Measurements from ENCODE around the gene SMTNL2.
A peak's percentile ranks its signal among the peaks of the same experiment; 100 is the strongest.
"Not testable (repeated sequence)": the region's sequence is repeated elsewhere in the genome, so short reads cannot be mapped to it uniquely, and the experiment has no call there.

The SMTNL2 gene

GRCh38 chr17:4605826-4606225 is 21.5 kb downstream of the SMTNL2 start:
- peak; percentile 56 for DNase-seq

DNA sequence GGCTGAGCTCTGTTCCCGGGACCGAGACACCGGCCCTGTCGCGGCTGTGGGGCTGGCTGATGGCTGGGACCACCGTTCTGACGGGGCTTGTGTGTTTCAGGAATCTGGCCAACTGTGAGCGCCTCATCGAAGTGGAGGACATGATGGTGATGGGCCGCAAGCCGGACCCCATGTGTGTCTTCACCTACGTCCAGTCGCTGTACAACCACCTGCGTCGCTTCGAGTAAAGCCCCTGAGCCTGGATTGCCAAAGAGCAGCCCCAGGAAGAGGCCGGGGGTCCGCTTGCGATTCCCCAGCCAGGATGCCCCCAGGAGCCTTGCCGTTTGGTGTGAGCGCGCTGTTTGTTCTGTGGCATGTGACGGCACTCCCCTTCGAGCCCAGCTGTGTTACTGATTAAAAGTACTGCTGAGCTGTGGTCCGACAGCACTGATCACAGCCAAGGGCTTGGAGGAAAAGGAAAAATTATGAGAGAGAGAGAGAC is 23.0 kb downstream of the SMTNL2 start:
- no peak for DNase-seq

- DNase-seq, result peak; percentile 67
Measured at GRCh38 chr17:4607773-4608187, 23.5 kb downstream of the SMTNL2 start.

DNA sequence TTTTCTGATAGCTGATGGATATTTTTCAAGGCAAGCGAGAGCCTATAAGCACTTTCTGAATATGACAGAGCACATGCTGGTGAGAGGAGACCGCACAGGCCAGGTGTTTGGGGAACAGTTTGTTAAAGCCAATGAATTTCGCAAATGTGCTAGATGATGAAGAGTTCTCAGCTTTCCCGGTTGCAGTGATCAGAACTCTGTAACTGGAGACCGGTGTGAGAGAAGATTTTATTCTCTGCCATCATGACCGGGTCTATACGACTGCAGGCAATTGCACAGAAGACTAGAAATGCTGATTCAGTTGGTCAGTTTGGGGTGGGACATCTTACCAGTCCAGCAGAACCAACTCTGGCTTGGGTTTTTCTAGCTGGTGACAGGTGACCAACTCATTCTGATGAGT is 25.4 kb downstream of the SMTNL2 start:
- DNase-seq, result no peak

DNA sequence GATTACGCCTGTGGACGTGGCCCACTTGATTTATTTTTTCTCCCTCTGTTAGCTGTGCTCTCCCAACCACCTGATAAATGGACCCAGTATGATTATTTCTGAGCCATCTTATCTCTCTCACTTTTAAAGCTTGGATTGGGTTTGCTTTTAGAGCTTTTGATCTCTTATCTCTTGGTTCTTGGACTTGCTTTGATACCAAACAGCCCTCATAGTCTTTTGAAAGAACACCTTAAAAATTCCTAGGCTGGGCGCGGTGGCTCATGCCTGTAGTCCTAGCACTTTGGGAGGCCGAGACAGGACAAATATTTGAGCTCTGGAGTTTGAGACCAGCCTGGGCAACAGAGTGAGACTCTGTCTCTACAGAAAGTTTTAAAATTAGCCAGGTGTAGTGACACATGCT is 25.8 kb downstream of the SMTNL2 start:
- DNase-seq, result no peak

DNA sequence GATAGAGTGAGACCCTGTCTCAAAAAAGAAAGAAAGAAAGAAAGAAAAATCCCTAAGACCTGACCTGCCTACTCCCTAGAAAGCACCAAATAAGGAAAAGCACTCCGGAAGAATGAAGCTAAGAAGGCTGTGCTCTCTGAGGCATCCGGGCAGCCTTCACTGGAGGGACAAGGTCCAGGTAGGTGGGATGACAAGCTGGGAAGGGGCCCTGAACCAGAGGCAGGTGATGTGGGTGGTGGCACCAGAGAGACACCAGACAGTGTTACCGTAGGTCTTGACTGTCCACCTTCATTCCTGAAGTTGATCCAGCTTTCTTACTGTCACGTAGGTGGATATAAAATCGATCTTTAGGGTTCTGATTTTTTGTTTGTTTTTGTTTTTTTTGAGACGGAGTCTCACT is 26.3 kb downstream of the SMTNL2 start:
- DNase-seq, result no peak

DNA sequence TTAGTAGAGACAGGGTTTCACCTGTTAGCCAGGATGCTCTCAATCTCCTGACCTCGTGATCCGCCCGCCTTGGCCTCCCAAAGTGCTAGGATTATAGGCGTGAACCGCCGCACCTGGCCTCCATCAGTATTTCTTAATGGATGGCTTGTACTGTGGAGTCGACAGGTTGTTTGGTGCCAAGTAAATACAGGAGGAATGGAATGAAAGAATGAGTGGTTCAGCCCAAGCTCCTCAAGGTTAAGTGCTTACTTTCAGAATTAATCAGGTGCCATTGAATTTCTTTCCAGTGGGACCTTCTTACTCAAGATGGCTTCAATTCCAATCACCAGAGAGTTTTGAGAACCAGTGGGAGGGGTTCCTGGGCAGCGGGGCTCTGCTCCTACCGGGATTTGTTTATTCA is 32.1 kb downstream of the SMTNL2 start:
- DNase-seq, result no peak

GRCh38 chr17:4617090-4617489 is 32.8 kb downstream of the SMTNL2 start:
- no peak for DNase-seq

DNA sequence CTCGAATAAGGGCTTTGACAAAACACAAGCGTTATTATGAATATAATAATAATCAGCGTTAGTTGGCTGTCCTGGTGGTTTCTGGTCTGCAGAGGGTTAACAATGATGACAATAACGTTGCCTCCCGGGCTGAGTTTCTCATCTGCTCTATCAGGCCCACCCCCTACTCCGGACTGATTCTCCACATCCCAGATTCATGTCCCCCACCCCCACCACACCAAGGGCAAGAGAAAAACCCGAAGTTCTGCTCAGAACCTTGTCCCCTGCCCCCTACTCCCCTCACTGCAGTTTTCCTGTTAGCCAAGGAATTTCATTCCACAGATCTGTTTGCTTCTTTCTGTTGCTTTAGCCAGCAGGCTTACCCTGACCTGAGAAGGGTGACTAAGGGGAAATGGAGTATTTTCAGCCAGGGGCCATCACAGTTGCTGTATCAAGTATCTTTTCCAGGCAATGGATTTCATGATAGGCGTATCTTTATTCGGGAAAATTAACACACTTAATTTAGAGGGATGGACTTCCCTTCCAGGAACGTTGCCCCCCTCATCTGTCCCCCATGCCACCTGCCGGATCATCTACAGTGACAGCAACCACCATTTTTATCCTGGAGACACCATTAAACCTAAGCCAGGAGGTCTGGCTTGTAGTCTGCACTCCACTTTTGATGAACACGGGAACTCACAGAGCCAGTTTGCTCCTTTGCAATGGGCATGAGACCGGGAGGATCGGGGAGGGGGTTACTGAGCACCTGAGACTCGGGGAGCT is 33.4 kb downstream of the SMTNL2 start:
- no peak for DNase-seq

- no peak for DNase-seq
Measured at GRCh38 chr17:4620531-4621101, 36.3 kb downstream of the SMTNL2 start.

DNA sequence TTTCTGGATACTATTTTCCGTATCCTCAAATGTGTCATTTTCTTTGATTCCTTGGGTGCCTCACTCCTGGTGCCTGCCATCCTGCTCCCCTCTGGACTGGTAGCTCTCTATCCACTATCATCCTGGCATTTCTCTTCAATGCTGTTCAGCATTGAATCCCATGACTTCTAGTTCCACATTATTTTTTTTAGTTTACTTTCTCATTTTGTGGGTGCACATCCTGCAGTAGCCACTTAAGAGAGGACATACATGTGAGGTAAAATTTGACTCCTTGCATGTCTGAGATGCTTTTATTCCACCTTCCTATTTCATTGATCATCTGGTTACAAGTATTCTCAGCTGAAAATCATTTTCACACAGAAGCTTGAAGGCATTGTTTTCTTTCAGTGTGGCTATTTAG is 38.0 kb downstream of the SMTNL2 start:
- DNase-seq, result no peak

DNA sequence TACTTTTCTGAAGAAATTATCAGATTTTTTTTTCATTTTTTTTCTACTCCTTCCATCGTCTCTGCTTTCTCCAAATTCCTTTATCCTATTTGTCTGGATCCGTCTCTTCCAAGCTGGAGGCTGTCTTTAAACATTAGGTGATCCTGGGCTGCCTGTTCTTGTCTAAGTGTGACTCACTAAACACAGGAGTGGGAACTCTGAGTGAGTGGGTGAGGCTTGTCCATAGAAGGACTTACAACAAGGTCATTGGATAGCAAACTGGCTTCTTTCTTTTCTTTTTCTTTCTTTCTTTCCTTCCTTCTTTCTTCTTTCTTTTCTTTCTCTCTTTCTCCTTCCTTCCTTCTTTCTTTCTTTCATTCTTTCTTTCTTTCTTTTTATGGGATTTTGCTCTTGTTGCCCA is 38.9 kb downstream of the SMTNL2 start:
- no peak for DNase-seq

DNA sequence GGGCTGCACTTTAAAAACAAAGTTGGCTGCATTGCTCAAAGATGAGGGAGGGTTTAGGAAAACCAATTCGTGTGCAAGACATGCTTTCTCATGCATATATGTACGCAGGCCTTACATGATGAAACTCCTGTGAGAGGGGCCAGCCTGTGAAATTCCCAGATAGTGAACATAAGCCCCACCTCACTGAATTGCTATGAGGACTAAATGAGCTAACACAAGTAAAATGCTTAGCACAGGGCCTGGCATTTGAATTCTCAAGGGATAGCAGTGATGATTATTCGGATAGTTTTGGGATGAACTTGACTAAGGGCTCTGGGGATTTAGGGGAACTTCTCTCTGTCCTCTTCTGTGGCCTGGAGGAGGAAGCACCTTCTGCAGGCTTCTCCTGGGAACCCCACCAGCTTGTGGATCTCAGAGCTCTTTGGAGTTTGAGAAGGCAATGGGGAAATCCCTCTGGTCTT is 40.2 kb downstream of the SMTNL2 start:
- peak; percentile 21 for DNase-seq

- no peak for DNase-seq
Measured at GRCh38 chr17:4625181-4625617, 40.9 kb downstream of the SMTNL2 start.

DNA sequence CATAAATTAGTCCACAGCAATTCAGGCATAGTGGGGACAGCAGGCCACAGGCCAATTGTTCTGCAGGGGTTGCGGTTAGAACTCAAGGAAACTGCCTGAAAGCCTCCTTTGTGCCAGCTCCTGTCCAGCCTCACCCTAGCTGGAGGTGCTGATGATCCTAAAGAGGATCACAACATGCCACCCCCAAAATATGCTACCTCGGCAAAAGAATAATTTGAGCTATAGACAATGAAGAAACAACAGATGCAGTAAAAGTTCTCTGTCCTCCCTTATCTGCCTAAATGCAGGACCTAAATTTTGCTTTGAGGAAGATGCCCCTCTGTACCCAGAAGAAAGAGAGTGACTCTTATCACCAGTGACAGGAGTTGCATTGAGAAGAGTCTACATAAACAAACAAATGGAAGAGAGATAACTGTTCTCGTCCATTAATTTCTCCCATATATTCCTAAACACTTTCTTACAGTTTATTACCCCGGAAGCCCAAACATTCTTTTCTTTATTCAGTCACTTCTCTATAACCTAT is 42.5 kb downstream of the SMTNL2 start:
- DNase-seq, result no peak

- no peak for DNase-seq
Measured at GRCh38 chr17:4631431-4631830, 47.1 kb downstream of the SMTNL2 start.

GRCh38 chr17:4631836-4632580 is 47.7 kb downstream of the SMTNL2 start:
- DNase-seq, result no peak

- DNase-seq, result no peak
Measured at GRCh38 chr17:4632581-4632920, 48.2 kb downstream of the SMTNL2 start.

DNA sequence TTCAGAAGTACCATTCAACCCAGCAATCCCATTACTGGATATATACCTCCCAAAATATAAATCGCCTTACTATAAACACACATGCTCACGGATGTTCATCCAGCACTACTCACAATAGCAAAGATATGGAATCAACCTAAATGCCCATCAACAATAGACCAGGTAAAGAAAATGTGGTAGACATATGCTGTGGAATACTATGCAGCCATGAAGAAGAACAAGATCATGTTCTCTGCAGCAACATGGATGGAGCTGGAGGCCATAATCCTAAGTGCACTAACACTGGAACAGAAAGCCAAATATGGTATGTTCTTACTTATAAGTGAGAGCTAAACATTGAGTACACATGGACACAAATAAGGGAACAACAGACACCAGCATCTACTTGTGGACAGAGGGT is 49.3 kb downstream of the SMTNL2 start:
- DNase-seq, result no peak

- DNase-seq, result peak; percentile 84
Measured at GRCh38 chr17:4634976-4635375, 50.6 kb downstream of the SMTNL2 start.

DNA sequence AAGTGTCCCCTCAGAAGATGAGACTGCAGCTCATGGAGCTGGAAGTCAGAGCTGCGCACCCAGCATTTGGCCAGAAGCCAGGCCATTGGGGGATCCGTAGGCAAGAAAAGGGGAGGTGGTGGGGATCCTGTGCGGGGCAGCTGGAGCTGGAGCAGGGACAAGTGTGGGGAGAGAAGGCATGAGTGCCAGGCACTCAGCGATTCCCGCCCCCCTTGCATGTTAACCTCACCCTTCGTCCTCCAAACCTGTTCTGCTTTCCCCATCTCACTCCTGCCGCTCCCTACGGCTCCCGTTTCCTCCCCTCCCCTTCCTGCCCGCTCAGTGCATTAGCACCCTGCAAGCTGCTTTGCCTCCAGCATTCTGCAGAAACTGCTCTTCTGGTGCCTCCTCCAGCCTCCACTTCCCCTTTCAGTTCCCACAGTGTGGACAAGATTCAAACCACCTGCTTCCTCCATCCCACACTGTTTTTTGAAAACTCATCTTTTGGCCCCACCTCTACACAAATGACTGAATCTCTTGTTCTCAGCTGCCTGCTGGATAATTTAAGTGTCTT is 51.6 kb downstream of the SMTNL2 start:
- peak; percentile 93 for DNase-seq

DNA sequence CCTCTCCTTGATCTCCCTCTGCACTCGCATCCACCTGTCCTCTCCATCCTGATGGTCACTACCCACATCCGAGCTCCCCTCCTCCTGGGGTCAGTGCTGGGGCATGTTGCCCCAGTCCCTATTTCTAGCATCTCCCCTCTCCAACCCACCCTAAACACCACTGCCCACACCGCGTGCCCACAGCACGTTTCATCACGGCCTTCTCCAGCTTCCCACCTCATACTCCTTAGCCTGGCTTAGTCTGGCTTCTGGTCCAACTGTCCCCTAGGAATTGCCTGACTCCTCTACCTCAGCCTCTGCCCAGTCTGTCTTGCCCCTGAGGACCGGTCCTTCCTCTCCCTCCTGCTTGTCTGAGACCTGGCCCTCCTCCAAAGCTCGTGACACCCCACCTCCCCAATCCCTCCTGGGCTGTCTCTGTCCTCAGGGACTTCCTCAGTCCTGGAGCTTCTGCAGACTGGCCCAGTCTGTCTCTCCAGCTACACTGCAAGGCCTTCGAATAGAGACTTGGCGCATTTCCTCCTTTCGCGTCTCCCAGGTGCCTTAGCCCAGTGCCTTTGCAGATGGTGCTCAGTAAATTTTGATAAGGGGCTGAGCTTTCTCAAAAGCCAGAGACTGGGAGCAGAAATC is 52.3 kb downstream of the SMTNL2 start:
- DNase-seq, result no peak

- DNase-seq, result not testable (repeated sequence)
Measured at GRCh38 chr17:4638766-4639165, 54.4 kb downstream of the SMTNL2 start.
